Measurements from ENCODE around the gene SIVA1.

Gene SIVA1

DNA sequence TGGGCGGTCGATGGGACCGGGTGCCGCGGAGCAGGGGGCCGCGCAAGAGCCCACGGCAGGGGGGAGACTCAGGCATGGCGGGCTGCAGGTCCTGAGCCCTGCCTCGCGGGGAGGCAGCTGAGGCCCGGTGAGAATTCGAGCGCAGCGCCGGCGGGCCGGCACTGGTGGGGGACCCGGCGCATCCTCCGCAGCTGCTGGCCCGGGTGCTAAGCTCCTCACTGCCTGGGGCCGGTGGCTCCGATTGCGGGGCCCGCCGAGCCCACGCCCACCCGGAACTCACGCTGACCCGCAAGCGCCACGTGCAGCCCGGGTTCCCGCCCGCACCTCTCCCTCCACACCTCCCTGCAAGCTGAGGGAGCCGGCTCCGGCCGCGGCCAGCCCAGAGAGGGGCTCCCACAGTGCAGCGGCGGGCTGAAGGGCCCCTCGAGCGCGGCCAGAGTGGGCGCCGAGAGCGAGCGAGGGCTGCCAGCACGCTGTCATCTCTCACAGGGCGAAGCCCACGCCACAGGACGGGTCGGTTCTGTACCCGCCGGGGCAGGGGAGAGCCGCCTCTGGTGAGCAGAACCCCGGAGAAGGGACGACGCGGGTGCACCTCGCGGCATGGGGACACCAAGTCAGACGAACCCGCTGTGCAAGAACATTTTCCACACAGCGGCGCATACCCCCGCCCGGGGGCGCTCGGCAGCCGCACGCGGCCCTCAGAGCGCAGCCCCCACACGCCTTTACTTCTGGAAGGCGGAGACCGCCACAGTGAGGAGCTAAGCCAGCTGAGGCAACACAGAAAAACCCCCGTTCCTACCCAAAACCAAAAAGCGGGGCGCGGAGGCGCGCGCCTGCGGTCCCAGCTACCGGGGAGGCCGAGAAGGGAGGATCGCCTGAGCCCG is 1.2 kb upstream of the SIVA1 start:
- no peak for DNase-seq

DNA sequence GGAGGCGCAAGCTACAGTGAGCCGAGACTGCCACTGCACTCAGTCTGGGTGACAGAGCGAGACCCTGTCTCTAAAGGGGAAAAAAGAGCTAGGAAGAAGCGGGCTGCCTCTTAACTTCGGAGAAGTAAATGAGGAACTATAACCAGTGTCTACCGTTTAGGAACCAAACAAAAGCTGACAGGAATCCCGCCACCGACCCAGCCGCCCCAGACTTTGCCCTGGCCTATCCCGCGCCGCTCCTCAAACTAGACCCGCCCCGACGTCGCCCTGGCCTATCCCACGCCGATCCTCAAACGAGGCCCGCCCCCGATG is 568 bp upstream of the SIVA1 start:
- no peak for DNase-seq

- no peak for DNase-seq
These were observed 723 bp downstream of the SIVA1 start for GRCh38 chr14:104753528-104754212.

DNA sequence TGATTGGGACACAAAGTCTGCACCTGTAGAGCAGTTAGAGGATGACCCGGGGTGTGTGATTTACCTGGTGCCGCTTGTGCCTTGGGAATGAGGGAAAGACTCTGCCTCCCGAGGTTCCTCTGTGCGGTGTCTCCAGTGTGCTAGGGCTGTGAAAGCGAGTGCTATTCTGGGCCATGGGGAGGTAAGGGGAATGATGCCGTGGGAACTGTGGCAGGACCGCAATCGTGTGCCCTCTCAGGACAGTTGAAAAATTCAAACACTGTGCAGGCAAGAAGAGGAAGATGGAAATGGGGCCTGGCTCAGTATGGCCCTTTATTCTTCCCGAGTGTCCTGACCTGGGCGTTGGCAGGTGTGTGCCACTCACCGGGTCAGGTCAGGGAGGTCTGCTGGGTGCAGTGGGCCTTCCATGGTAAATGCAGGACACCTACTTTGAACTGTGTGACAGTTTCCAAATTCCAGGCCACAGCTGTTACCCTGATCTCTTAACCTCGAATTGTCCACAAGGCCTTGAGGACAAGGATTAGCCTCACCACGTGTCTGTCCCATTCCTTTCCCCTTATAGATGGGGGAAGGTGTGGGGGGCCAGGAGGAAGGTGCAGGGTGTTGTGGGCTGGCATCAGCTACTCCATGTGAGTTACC is 1.4 kb downstream of the SIVA1 start:
- no peak for DNase-seq

DNA sequence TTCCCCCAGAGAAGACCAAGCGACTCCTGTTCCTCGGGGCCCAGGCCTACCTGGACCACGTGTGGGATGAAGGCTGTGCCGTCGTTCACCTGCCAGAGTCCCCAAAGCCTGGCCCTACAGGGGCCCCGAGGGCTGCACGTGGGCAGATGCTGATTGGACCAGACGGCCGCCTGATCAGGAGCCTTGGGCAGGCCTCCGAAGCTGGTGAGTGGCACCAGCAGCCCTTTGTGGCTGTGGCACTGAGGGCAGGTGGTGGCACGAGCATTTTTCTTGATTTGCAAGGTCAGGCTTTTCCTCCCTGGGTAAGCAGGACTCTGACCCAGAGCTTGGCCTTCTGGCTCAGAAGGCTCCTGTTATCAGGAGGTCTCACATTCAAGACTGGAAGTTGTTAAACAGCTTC is 2.7 kb downstream of the SIVA1 start:
- DNase-seq, result no peak

DNA sequence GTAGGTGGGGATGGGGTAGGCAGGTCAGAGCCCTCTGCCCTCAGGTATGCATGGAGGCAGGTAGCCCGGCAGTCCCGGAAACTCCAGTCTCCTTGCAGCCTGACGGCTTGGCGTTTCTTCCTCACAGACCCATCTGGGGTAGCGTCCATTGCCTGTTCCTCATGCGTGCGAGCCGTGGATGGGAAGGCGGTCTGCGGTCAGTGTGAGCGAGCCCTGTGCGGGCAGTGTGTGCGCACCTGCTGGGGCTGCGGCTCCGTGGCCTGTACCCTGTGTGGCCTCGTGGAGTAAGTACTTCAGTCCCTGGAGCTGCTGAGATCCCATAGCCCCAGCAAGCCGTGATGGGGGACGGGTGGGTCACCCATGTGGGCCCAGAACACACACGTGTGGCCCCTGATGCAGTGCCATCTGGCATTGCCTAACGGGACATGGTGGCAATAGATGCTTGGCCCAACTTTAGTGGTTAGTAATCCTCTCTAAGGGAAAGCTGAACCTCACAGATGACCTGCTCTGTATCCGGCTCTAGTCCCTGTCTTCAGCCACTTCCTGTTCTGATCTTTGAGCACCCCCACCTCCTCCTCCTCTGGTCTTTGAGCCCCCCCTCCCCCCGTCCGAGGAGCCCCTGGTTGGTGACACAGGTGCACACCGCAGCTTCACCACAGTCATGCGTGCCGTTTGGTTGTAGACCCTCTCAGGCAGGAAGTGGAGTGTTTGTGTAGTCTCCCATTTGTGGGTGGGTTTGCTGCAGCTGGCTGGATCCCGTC is 3.7 kb downstream of the SIVA1 start:
- no peak for DNase-seq

GRCh38 chr14:104757238-104757585 is 4.3 kb downstream of the SIVA1 start:
- no peak for DNase-seq

DNA sequence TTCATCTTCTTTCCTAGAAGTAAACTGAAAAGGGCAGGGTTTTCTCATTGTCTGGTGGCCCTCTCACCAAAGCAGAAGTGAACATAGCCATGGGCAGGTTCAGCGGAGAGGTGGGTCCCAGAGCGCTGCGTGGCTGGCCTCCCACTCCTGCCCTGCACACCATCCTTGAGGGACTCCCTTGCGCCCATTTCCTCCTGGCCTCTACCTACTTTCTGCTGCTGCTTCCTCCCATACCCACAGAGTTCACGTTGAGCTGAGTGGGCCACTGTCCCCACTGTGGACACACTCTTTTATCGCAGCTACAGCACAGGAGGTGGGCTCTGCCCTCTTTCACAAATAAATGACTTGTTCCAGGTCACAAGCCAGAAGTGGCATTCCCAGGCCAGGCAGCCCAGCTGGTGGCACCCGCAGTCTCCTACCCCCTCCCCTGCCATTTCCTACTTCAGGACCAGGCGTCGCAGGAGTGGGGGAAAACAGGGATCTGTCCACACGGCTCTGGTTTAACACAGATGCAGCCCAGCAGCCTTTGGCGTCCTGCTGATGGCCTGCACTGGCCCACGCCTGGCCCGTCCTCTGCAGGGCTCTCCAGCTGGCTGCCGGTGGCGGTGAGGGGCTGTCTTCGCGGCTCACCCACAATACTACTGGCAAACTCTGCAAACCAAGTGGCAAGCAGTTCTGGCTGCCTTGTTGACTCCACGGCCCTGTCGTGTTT is 4.9 kb downstream of the SIVA1 start:
- no peak for DNase-seq

GRCh38 chr14:104758981-104759969 is 6.3 kb downstream of the SIVA1 start:
- DNase-seq, result no peak

- DNase-seq, result no peak
These were observed 12.6 kb downstream of the SIVA1 start for GRCh38 chr14:104765517-104765916.

DNA sequence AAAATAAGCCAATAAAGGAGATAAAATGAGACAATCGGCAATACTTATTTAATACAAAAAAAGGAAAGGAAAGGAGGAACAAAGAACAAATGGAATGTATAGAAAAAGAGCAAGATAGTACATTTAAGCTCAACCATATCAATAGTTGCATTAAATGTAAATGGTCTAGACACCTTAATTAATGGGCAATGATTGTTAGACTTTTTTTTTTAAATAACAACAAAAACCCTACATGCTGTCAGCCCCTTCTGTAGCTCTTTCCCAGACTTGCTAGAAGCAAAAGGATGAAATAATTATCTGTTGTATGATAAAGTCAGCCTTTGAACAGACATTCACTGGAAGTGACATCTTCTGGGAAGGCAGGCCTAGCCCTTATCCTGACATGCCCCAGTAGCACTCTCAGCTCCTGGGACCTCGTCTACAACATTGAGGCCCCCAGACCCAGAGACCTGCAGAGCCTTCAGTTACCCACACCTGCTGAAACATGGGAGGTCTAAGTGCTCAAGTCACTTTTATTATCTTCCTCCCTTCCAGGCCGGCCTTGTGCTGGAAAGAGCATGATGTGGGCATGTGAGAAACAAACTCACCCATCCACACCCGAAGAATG is 13.4 kb downstream of the SIVA1 start:
- DNase-seq, result no peak

DNA sequence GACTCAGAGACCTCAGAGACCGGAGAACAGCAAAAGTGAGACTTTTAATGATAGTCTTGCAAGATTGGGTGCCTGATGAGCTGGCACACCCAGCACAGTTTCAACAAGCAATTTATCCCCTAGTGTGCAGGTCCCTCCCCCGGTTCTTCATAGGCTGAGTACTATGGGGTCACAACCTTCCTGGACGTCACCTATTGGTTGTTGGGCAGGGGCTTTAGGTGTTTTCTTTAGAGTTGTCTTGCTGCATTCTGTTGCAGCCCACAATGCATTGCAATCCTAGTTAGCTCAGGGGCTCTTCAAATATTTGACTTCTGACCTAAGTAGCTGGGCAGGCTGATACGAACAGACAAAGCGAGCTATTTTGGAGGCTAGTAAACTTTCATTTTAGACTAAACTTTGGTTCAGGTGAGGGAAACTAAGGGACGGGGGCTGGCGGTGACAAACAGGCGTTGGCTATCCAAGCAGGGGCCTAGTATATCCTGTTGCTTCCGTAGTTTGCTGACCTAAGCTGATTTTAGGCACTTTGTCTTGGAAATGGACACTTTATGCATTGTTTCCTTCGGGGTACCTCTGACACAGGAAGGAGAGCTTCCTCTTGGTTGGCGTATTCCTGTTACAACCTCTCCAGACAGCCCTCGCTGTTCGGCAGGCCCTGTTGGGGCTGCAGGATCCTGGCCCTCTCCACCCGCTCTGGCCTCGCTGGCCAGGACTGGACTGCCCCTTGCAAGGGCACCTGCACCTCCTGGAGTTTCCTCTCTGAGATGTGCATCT is 14.1 kb downstream of the SIVA1 start:
- no peak for DNase-seq

- no peak for DNase-seq
These were observed 14.6 kb downstream of the SIVA1 start for GRCh38 chr14:104767634-104767918.

DNA sequence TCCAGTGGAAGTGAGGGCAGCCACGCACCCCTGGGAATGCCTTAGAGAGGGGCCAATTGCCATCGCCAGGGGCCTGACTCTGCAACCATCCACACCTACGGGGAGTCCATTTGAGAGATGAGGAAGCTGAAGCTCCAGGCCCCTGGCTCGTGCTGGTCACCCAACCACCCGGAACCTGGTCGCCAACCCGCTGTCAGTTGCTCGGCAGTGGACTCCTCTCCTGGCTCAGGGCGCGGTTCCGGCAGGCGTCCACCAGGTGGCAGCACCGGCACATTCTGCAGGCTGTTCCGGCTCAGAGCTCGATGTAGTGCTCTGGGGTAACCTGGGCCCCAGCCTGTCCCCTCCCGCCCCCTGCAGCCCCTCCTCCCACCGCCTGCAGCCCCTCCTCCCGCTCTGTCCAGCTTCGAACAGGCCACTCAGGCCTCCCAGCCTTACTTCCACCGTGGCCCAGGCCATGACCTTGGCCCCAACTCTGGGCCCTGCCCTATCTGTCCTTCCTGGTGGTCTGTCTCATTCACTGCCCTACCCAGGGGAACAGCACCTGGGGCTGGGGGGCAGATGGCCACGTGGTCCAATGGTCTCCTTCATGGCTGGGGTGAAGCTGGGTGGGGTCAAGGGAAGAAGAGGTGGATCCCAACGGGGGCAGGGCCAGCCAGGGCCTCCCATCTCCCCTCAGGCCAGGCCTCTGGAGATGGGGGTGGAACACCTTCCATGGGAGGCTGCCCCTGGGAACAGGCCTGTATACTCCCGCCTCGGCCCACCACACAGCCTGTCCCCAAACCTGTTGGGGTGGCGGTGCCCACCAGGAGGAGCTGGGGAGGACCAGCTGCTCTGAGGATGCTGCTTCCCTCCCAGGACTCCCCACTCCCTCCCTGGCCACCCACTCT is 15.7 kb downstream of the SIVA1 start:
- DNase-seq, result peak; percentile 90

- no peak for DNase-seq
These were observed 16.6 kb downstream of the SIVA1 start for GRCh38 chr14:104769324-104770071.

DNA sequence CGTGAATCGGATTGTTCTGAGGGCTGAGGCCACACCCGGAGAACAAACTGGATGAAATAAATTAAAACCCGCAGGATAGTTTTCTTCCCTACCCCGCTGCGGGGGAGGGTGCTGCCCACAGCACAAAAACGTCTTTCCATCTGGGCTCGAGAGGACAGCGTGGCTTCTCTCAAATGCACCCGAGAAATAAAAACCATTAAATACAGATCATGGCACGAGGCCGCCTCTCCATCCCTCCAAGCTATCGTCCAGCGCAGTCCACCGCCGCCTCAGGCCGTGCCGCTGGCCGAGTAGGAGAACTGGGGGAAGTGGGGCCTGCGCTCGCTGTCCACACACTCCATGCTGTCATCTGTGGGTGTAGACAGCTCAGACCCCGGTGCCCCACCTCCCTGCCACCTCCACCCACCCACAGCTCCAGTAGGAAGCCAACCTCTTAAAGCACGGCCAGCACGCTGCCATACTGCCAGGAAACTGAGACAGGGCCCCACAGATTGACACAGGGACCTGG is 17.2 kb downstream of the SIVA1 start:
- DNase-seq, result no peak

DNA sequence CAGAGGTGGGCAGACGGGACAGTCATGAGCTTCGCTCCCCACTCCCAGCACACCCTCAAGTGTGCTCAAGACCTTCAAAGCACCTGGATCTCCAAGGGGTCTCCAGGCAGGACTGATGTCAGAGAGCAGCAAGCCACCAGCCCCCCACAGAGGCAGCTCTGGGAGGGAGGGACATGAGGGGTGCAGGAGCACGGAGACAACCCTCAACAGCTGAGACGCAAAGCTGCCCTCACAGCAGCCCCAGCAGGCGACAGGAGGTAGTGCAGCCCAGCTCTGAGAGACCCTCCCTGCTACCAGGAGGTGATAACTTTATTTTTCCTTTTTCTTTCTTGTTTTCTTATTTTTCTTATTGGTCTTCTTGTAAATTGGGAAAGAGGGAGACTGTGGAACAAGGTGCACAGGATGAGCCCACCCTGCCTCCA is 17.9 kb downstream of the SIVA1 start:
- peak; percentile 44 for DNase-seq

- no peak for DNase-seq
These were observed 18.4 kb downstream of the SIVA1 start for GRCh38 chr14:104771374-104771773.
